ENCODE results near the gene ANKRD13A.

GRCh38 chr12:110047297-110047940, 48.2 kb downstream of the ANKRD13A start:
- TF ChIP-seq CTCF (IDR thresholded peaks at IDR 0.05) (no peak), EZH2 (IDR thresholded peaks at IDR 0.05; ENCODE audit: borderline replicate concordance, insufficient read depth, low read depth, low read length, poor library complexity, severe bottlenecking) (no peak)
